ENCODE measurements around the gene GP1BA.
A peak's percentile ranks its signal among the peaks of the same experiment; 100 is the strongest.

GP1BA gene

GRCh38 chr17:4931963-4932362 is at the start of gene GP1BA:
Gene GP1BA, plus strand, starts transcription at chr17:4932277. Its CDS starts 328 bp downstream, at chr17:4932605.
- DNase-seq: no peak

DNA sequence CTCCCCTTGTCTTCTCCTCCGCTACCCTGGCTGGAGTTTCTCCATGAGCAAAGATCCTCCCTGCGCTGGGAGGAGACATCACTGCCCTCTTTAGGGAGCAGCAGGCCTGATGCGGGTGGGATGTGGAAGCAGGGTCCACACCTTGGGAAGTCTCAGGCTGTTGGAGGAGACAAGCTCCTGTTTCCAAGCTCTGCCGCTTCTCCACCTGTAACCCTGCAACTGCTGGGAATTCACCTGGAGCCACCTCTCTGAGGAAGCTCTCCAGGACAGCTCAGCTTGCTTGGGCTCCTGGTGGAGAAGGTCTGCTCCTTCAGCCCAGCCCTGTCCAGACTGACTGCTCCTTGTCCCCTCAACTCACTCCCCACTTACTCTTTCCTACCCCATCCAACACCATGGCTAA is 47.6 kb upstream of the GP1BA start:
- DNase-seq: no peak

GRCh38 chr17:4886830-4887229 is 45.2 kb upstream of the GP1BA start:
- DNase-seq: no peak

DNA sequence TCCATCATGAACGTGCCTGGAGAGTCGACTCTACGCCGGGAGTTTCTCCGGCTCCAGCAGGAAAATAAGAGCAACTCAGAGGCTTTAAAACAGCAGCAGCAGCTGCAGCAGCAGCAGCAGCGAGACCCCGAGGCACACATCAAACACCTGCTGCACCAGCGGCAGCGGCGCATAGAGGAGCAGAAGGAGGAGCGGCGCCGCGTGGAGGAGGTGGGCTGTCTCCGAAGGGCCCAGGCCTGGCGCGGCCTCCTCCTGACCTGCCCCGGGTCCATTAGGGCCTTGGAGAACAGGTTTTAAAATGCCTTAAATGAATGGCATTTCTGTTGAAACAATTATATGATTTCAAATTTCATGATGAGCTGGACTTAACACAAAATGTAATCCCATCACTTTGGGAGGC is 44.5 kb upstream of the GP1BA start:
- no peak for DNase-seq

GRCh38 chr17:4891411-4892410 is 40.4 kb upstream of the GP1BA start:
- no peak for DNase-seq

- DNase-seq: no peak
Measured at GRCh38 chr17:4892499-4893221, 39.4 kb upstream of the GP1BA start.

- DNase-seq: no peak
Measured at GRCh38 chr17:4893272-4893671, 38.8 kb upstream of the GP1BA start.

GRCh38 chr17:4893721-4894560 is 38.1 kb upstream of the GP1BA start:
- DNase-seq: no peak

- no peak for DNase-seq
Measured at GRCh38 chr17:4895121-4895520, 37.0 kb upstream of the GP1BA start.

- DNase-seq: peak; percentile 66
Measured at GRCh38 chr17:4895657-4896331, 36.3 kb upstream of the GP1BA start.

- no peak for DNase-seq
Measured at GRCh38 chr17:4896332-4897197, 35.5 kb upstream of the GP1BA start.

DNA sequence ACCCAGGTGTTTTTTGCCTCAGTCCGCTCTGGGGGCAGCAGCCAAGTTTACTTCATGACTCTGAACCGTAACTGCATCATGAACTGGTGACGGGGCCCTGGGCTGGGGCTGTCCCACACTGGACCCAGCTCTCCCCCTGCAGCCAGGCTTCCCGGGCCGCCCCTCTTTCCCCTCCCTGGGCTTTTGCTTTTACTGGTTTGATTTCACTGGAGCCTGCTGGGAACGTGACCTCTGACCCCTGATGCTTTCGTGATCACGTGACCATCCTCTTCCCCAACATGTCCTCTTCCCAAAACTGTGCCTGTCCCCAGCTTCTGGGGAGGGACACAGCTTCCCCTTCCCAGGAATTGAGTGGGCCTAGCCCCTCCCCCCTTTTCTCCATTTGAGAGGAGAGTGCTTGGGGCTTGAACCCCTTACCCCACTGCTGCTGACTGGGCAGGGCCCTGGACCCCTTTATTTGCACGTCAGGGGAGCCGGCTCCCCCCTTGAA is 34.8 kb upstream of the GP1BA start:
- DNase-seq: no peak

- DNase-seq: no peak
Measured at GRCh38 chr17:4897785-4898184, 34.3 kb upstream of the GP1BA start.

- DNase-seq: no peak
Measured at GRCh38 chr17:4898351-4898750, 33.7 kb upstream of the GP1BA start.

GRCh38 chr17:4898927-4899326 is 33.1 kb upstream of the GP1BA start:
- DNase-seq: no peak

GRCh38 chr17:4899341-4900230 is 32.5 kb upstream of the GP1BA start, which contains the start of gene C17orf107:
Gene C17orf107, plus strand, starts transcription at chr17:4899536. Its CDS starts 227 bp downstream, at chr17:4899763.
- no peak for DNase-seq

GRCh38 chr17:4900231-4901107 is 31.6 kb upstream of the GP1BA start:
- no peak for DNase-seq

- DNase-seq: peak; percentile 18
Measured at GRCh38 chr17:4901108-4901647, 30.9 kb upstream of the GP1BA start.
